WTC11 (cell line): Measurements from ENCODE around the gene TMTC1.

Experiments
- ATF2 ChIP-seq: sonication (generic); formaldehyde crosslinking; IDR thresholded peaks from 2 replicates; pipeline ENCODE4 v1.8.1; 2022; ENCODE audit warnings: low read depth, missing genetic modification reagents, borderline replicate concordance
- ATF3 ChIP-seq: sonication (generic); formaldehyde crosslinking; conservative IDR thresholded peaks from 2 replicates; pipeline ENCODE4 v1.8.1; 2022; ENCODE audit warnings: mild to moderate bottlenecking, missing genetic modification reagents
- CREB1 ChIP-seq: sonication (generic); formaldehyde crosslinking; IDR thresholded peaks from 2 replicates; pipeline ENCODE4 v1.8.0; 2023; ENCODE audit warnings: mild to moderate bottlenecking, missing genetic modification reagents
- CREM ChIP-seq: sonication (generic); formaldehyde crosslinking; IDR thresholded peaks from 2 replicates; pipeline ENCODE4 v1.8.1; 2022; ENCODE audit warnings: mild to moderate bottlenecking, missing genetic modification reagents, moderate library complexity
- CTCF ChIP-seq: fragments of 200-600 bp; IDR thresholded peaks from 2 replicates; pipeline ENCODE4 v1.8.0; 2022; ENCODE audit warnings: antibody characterized with exemption
- ELF4 ChIP-seq: sonication (generic); formaldehyde crosslinking; IDR thresholded peaks from 2 replicates; pipeline ENCODE4 v1.8.1; 2022; ENCODE audit warnings: low read depth, mild to moderate bottlenecking, moderate library complexity, missing genetic modification reagents
- FOXP4 ChIP-seq: sonication (generic); formaldehyde crosslinking; IDR thresholded peaks from 2 replicates; pipeline ENCODE4 v1.8.0; 2022; ENCODE audit warnings: mild to moderate bottlenecking, missing genetic modification reagents
- TP53 ChIP-seq: sonication (generic); formaldehyde crosslinking; IDR thresholded peaks from 2 replicates; pipeline ENCODE4 v1.8.1; 2023; ENCODE audit warnings: mild to moderate bottlenecking, missing genetic modification reagents
- USF2 ChIP-seq: sonication (generic); formaldehyde crosslinking; IDR thresholded peaks from 2 replicates; pipeline ENCODE4 v1.8.1; 2023; ENCODE audit warnings: mild to moderate bottlenecking, missing genetic modification reagents, moderate library complexity
- ZNF138 ChIP-seq: sonication (generic); formaldehyde crosslinking; conservative IDR thresholded peaks from 2 replicates; pipeline ENCODE4 v1.8.1; 2022; ENCODE audit warnings: mild to moderate bottlenecking, moderate library complexity, missing genetic modification reagents
- ZNF219 ChIP-seq: sonication (generic); formaldehyde crosslinking; IDR thresholded peaks from 2 replicates; pipeline ENCODE4 v1.8.0; 2023; ENCODE audit warnings: missing genetic modification reagents, mild to moderate bottlenecking, borderline replicate concordance
- ZNF425 ChIP-seq: fragments of 250-450 bp; sonication (Bioruptor Pico); conservative IDR thresholded peaks from 2 replicates; pipeline ENCODE4 v1.9.0; 2021; ENCODE audit warnings: mild to moderate bottlenecking
- TF ChIP-seq, protein P1 (sequence below): sonication (generic); formaldehyde crosslinking; IDR thresholded peaks from 2 replicates; pipeline ENCODE4 v1.8.0; 2023; ENCODE audit warnings: missing genetic modification reagents
- TF ChIP-seq, protein P2 (sequence below): sonication (generic); formaldehyde crosslinking; IDR thresholded peaks from 2 replicates; pipeline ENCODE4 v1.8.1; 2022; ENCODE audit warnings: missing genetic modification reagents, borderline replicate concordance

DNA sequence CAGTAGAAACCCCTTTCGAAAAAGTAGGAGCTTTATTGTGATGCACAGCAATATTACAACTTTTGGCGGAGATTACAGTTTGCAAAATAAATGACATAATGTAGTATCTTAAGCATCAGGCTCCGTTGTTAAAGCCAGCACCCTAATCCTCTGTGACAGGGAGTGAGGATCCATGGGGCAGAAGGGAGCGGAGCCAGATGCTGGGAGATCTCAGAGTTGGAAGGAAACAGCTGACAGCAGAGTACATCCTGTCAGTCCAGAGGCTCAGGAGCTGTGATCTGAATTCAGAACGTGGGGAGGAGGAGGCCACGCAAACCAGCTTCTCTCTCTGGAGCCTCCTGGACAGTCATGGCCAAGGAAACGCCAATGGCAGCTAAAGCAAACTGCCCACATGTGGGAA is 55.7 kb downstream of the TMTC1 start:
- TF ChIP-seq, protein P1, sequence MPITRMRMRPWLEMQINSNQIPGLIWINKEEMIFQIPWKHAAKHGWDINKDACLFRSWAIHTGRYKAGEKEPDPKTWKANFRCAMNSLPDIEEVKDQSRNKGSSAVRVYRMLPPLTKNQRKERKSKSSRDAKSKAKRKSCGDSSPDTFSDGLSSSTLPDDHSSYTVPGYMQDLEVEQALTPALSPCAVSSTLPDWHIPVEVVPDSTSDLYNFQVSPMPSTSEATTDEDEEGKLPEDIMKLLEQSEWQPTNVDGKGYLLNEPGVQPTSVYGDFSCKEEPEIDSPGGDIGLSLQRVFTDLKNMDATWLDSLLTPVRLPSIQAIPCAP (CRISPR knock-in tag), result no peak
- no peak for TF ChIP-seq FOXP4 (CRISPR knock-in tag)
- TF ChIP-seq CTCF, result no peak
- TF ChIP-seq CREM, result no peak
- TF ChIP-seq, protein P2, sequence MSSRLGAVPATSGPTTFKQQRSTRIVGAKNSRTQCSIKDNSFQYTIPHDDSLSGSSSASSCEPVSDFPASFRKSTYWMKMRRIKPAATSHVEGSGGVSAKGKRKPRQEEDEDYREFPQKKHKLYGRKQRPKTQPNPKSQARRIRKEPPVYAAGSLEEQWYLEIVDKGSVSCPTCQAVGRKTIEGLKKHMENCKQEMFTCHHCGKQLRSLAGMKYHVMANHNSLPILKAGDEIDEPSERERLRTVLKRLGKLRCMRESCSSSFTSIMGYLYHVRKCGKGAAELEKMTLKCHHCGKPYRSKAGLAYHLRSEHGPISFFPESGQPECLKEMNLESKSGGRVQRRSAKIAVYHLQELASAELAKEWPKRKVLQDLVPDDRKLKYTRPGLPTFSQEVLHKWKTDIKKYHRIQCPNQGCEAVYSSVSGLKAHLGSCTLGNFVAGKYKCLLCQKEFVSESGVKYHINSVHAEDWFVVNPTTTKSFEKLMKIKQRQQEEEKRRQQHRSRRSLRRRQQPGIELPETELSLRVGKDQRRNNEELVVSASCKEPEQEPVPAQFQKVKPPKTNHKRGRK (CRISPR knock-in tag), result no peak
- TF ChIP-seq USF2, result no peak
- no peak for TF ChIP-seq ELF4
- no peak for TF ChIP-seq TP53 (CRISPR knock-in tag)
- no peak for TF ChIP-seq ZNF425 (CRISPR knock-in tag)
- TF ChIP-seq ATF2 (CRISPR knock-in tag), result no peak
- TF ChIP-seq CREB1, result no peak
- no peak for TF ChIP-seq ZNF138 (CRISPR knock-in tag)
- TF ChIP-seq ZNF219 (CRISPR knock-in tag), result no peak
- TF ChIP-seq ATF3 (CRISPR knock-in tag), result no peak
